Liver (tissue), 9 donors: ENCODE data around the gene NHERF1. TPM values are rescaled to one million over a fixed set of nuclear protein-coding genes. Genes with fewer than 3 reads are reported as not detected.

Source experiments
- DNase-seq: peaks from one replicate; pipeline ENCODE4 v3.0.0-alpha.2; 2017; ENCODE audit warnings: low spot score
- H3K27ac ChIP-seq, 2 donors: one replicate each; pipeline ENCODE4 v1.7.0; 2013; ENCODE audit warnings: inconsistent platforms in 2 of 2, low read length in 2 of 2, control low read depth in 1 of 2, low read depth in 1 of 2, mild to moderate bottlenecking in 1 of 2
- H3K27me3 ChIP-seq, 4 donors: one replicate each; pipeline versions ENCODE4 v1.6.1 to v1.7.0; 2013; ENCODE audit warnings: low read length in 3 of 4, inconsistent platforms in 1 of 4, mild to moderate bottlenecking in 1 of 4, moderate library complexity in 1 of 4; ENCODE audit not compliant: control insufficient read depth in 4 of 4, insufficient read depth in 4 of 4
- H3K36me3 ChIP-seq, 4 donors: one replicate each; pipeline versions ENCODE4 v1.6.1 to v1.7.0; 2013; ENCODE audit warnings: low read length in 3 of 4, mild to moderate bottlenecking in 3 of 4, low read depth in 1 of 4, moderate library complexity in 1 of 4; ENCODE audit not compliant: control insufficient read depth in 4 of 4, insufficient read depth in 3 of 4
- H3K4me1 ChIP-seq, 4 donors: one replicate each; pipeline versions ENCODE4 v1.6.1 to v1.7.0; 2013; ENCODE audit warnings: low read length in 3 of 4, mild to moderate bottlenecking in 3 of 4, moderate library complexity in 1 of 4; ENCODE audit not compliant: control insufficient read depth in 4 of 4, insufficient read depth in 4 of 4
- H3K4me3 ChIP-seq, 3 donors: one replicate each; pipeline versions ENCODE4 v1.6.1 to v1.7.0; 2013; ENCODE audit warnings: low read length in 3 of 3, control low read depth in 1 of 3, low read depth in 1 of 3, mild to moderate bottlenecking in 1 of 3
- H3K9ac ChIP-seq, 2 donors: one replicate each; pipeline ENCODE4 v1.7.0; 2013; ENCODE audit warnings: low read length in 2 of 2, mild to moderate bottlenecking in 2 of 2, moderate library complexity in 2 of 2, control low read depth in 1 of 2, low read depth in 1 of 2
- H3K9me3 ChIP-seq, 4 donors: one replicate each; pipeline versions ENCODE4 v1.6.1 to v1.7.0; 2013; ENCODE audit warnings: low read length in 3 of 4; ENCODE audit not compliant: control insufficient read depth in 4 of 4
- ATF3 ChIP-seq: IDR thresholded peaks from 2 replicates; pipeline ENCODE4 v1.6.1; 2016; ENCODE audit warnings: antibody characterized with exemption
- EGR1 ChIP-seq, 2 donors: IDR thresholded peaks; 2 replicates each; pipeline ENCODE4 v1.6.1; 2016 to 2018; ENCODE audit warnings: antibody characterized with exemption in 2 of 2, low read depth in 2 of 2
- FOXA1 ChIP-seq: IDR thresholded peaks from 2 replicates; pipeline ENCODE4 v1.6.1; 2016; ENCODE audit warnings: antibody characterized with exemption
- FOXA2 ChIP-seq: IDR thresholded peaks from 2 replicates; pipeline ENCODE4 v1.6.1; 2016; ENCODE audit warnings: antibody characterized with exemption
- GABPA ChIP-seq, 2 donors: IDR thresholded peaks in 1 of 2; conservative IDR thresholded peaks in 1 of 2; 2 replicates each; pipeline ENCODE4 v1.6.1; 2016; ENCODE audit warnings: antibody characterized with exemption in 2 of 2, mild to moderate bottlenecking in 1 of 2, moderate library complexity in 1 of 2
- HNF4A ChIP-seq, 2 donors: conservative IDR thresholded peaks; 2 replicates each; pipeline ENCODE4 v1.6.1; 2016; ENCODE audit warnings: antibody characterized with exemption in 2 of 2, mild to moderate bottlenecking in 2 of 2
- HNF4G ChIP-seq: IDR thresholded peaks from 2 replicates; pipeline ENCODE4 v1.6.1; 2016; ENCODE audit warnings: antibody characterized with exemption
- JUND ChIP-seq, 2 donors: IDR thresholded peaks; 2 replicates each; pipeline ENCODE4 v1.6.1; 2016; ENCODE audit warnings: antibody characterized with exemption in 2 of 2
- MAX ChIP-seq: IDR thresholded peaks from 2 replicates; pipeline ENCODE4 v1.6.1; 2016; ENCODE audit warnings: antibody characterized with exemption
- NR2F2 ChIP-seq: IDR thresholded peaks from 2 replicates; pipeline ENCODE4 v1.6.1; 2016; ENCODE audit warnings: antibody characterized with exemption
- RAD21 ChIP-seq, 2 donors: IDR thresholded peaks; 2 replicates each; pipeline ENCODE4 v1.6.1; 2016; ENCODE audit warnings: antibody characterized with exemption in 2 of 2, mild to moderate bottlenecking in 2 of 2
- RXRA ChIP-seq, 2 donors: IDR thresholded peaks; 2 replicates each; pipeline ENCODE4 v1.6.1; 2017 to 2018; ENCODE audit warnings: antibody characterized with exemption in 2 of 2, mild to moderate bottlenecking in 1 of 2
- SP1 ChIP-seq: IDR thresholded peaks from 2 replicates; pipeline ENCODE4 v1.6.1; 2018; ENCODE audit warnings: antibody characterized with exemption, mild to moderate bottlenecking
- TAF1 ChIP-seq: conservative IDR thresholded peaks from 2 replicates; pipeline ENCODE4 v1.6.1; 2016; ENCODE audit warnings: antibody characterized with exemption, mild to moderate bottlenecking
- YY1 ChIP-seq: IDR thresholded peaks from 2 replicates; pipeline ENCODE4 v1.6.1; 2016; ENCODE audit warnings: antibody characterized with exemption, mild to moderate bottlenecking
- ZBTB33 ChIP-seq: IDR thresholded peaks from 2 replicates; pipeline ENCODE4 v1.6.1; 2016; ENCODE audit warnings: antibody characterized with exemption
- WGBS: extraction: QIAGEN DNeasy Blood & Tissue Kit; methylation state at CpG from one replicate; pipeline ENCODE4 v1.1.7; 2013; 5-methylcytosine and 5-hydroxymethylcytosine counted together
- polyA plus RNA-seq, 2 donors: library from polyadenylated mRNA; stranded (reverse) in 1 of 2; unstranded in 1 of 2; fragments of 200-250 nt in 1 of 2; fragments of >200 nt in 1 of 2; fragmentation: Nextera tagmentation in 1 of 2; extraction: Ambion mirVana in 1 of 2; gene quantifications; one replicate each; pipeline versions ENCODE4 v1.2.1 to v1.2.3, GENCODE V29; 2013 to 2015
- total RNA-seq, 2 donors: library from RNA; depleted of rRNA; stranded (reverse); fragments of >200 nt; gene quantifications; one replicate each; pipeline ENCODE4 v1.2.3, GENCODE V29; 2014
- TF ChIP-seq, protein P1 (sequence below): fragments of 150-350 bp; IDR thresholded peaks from 2 replicates; pipeline ENCODE4 v1.5.1; 2017; ENCODE audit warnings: improper control_type of control experiment, low read depth, low read length; ENCODE audit not compliant: missing input control
- TF ChIP-seq, protein P2 (sequence below): IDR thresholded peaks from 2 replicates; pipeline ENCODE4 v1.6.1; 2016; ENCODE audit warnings: antibody characterized with exemption, mild to moderate bottlenecking
- donor health status: healthy.
- donor health status: healthy.
- donor health status: healthy.
- donor health status: healthy.
- donor health status: healthy.

The NHERF1 gene
- total and polyA plus RNA-seq, 4 donors = 38.1 to 160 (median 94.7) TPM

GRCh38 chr17:74796211-74796610 is 47.8 kb downstream of the NHERF1 start:
- H3K9ac ChIP-seq = no peak overlapping the region
- H3K4me3 ChIP-seq = no peak overlapping the region
- no peak for DNase-seq
- TF ChIP-seq FOXA2 = no peak
- TF ChIP-seq RXRA (IDR thresholded peaks at IDR 0.05) = no peak
- no peak for TF ChIP-seq HNF4A (conservative IDR thresholded peaks at IDR 0.05)
- TF ChIP-seq HNF4G = no peak
- TF ChIP-seq GABPA (IDR thresholded peaks at IDR 0.05 in 1 of 2, conservative IDR thresholded peaks at IDR 0.05 in 1 of 2) = no peak
- TF ChIP-seq ATF3 = no peak
- TF ChIP-seq FOXA1 = no peak
- no peak for TF ChIP-seq TAF1
- no peak for TF ChIP-seq EGR1 (IDR thresholded peaks at IDR 0.05; ENCODE audit: low read depth in 2 of 2)
- TF ChIP-seq, protein P1, sequence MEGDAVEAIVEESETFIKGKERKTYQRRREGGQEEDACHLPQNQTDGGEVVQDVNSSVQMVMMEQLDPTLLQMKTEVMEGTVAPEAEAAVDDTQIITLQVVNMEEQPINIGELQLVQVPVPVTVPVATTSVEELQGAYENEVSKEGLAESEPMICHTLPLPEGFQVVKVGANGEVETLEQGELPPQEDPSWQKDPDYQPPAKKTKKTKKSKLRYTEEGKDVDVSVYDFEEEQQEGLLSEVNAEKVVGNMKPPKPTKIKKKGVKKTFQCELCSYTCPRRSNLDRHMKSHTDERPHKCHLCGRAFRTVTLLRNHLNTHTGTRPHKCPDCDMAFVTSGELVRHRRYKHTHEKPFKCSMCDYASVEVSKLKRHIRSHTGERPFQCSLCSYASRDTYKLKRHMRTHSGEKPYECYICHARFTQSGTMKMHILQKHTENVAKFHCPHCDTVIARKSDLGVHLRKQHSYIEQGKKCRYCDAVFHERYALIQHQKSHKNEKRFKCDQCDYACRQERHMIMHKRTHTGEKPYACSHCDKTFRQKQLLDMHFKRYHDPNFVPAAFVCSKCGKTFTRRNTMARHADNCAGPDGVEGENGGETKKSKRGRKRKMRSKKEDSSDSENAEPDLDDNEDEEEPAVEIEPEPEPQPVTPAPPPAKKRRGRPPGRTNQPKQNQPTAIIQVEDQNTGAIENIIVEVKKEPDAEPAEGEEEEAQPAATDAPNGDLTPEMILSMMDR = no peak
- TF ChIP-seq RAD21 (IDR thresholded peaks at IDR 0.05) = no peak
- TF ChIP-seq JUND (IDR thresholded peaks at IDR 0.05) = no peak
- no peak for TF ChIP-seq MAX
- TF ChIP-seq SP1 = no peak
- no peak for TF ChIP-seq YY1
- no peak for TF ChIP-seq NR2F2
- TF ChIP-seq, protein P2, sequence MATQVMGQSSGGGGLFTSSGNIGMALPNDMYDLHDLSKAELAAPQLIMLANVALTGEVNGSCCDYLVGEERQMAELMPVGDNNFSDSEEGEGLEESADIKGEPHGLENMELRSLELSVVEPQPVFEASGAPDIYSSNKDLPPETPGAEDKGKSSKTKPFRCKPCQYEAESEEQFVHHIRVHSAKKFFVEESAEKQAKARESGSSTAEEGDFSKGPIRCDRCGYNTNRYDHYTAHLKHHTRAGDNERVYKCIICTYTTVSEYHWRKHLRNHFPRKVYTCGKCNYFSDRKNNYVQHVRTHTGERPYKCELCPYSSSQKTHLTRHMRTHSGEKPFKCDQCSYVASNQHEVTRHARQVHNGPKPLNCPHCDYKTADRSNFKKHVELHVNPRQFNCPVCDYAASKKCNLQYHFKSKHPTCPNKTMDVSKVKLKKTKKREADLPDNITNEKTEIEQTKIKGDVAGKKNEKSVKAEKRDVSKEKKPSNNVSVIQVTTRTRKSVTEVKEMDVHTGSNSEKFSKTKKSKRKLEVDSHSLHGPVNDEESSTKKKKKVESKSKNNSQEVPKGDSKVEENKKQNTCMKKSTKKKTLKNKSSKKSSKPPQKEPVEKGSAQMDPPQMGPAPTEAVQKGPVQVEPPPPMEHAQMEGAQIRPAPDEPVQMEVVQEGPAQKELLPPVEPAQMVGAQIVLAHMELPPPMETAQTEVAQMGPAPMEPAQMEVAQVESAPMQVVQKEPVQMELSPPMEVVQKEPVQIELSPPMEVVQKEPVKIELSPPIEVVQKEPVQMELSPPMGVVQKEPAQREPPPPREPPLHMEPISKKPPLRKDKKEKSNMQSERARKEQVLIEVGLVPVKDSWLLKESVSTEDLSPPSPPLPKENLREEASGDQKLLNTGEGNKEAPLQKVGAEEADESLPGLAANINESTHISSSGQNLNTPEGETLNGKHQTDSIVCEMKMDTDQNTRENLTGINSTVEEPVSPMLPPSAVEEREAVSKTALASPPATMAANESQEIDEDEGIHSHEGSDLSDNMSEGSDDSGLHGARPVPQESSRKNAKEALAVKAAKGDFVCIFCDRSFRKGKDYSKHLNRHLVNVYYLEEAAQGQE = no peak
- TF ChIP-seq ZBTB33 = no peak
- H3K9me3 ChIP-seq = no peaks in the 10 kb centered on the region
- H3K4me1 ChIP-seq = no peaks in the 10 kb centered on the region
- H3K27ac ChIP-seq = no peak overlapping the region
- peaks cover 0 to 70% (median 21%) of the 10 kb centered on the region in 4 donors for H3K36me3 ChIP-seq
- no peaks in the 10 kb centered on the region for H3K27me3 ChIP-seq
- WGBS = 96% methylated on average over 4 of the region's 4 CpGs
